ENCODE data around the gene DCPS.
A peak's percentile ranks its signal among the peaks of the same experiment; 100 is the strongest.
"Not testable (repeated sequence)": the region's sequence is repeated elsewhere in the genome, so short reads cannot be mapped to it uniquely, and the experiment has no call there.

Gene DCPS, protein sequence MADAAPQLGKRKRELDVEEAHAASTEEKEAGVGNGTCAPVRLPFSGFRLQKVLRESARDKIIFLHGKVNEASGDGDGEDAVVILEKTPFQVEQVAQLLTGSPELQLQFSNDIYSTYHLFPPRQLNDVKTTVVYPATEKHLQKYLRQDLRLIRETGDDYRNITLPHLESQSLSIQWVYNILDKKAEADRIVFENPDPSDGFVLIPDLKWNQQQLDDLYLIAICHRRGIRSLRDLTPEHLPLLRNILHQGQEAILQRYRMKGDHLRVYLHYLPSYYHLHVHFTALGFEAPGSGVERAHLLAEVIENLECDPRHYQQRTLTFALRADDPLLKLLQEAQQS

DNA sequence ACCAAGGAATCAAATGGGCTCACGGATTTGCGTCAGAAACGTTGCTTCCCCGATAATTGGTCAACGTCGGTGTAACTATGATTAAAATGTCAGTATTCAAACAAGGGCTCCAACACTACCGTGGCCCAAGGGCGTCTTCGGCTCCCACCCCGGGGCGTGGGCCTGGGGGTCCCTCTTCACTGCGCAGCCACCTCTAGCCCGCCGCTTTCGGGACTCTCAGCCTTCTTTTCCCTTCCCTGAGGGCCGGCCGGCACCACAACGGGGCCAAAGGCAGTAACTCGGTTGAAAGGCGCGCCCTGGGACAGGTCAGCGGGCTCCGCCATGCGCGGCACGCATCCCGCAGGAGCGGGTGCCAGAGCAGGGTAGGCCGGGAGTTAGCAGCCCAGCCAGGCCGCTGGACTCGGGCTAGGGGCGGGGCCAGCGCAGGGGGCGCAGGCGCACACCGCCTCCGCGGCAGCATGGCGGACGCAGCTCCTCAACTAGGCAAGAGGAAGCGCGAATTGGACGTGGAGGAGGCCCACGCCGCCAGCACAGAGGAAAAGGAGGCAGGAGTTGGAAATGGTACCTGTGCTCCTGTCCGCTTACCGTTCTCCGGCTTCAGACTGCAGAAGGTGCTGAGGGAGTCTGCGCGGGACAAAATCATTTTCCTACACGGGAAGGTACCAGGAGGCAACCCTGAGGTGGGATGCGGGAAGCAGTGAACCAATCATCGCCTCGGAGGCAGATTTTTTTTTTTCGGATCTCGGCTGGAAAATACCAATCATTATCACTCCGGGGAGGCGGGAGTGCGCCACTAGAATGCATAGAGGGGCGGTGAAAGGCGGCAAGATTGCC, at the start of gene DCPS:
Gene DCPS (plus strand): TSS at position 438 of the 834 bp plus-strand sequence. CDS start 21 bp downstream, at position 459.
- peak; percentile 93 for DNase-seq

GRCh38 chr11:126254819-126255218, 49.0 kb upstream of the DCPS start:
- DNase-seq = no peak

DNA sequence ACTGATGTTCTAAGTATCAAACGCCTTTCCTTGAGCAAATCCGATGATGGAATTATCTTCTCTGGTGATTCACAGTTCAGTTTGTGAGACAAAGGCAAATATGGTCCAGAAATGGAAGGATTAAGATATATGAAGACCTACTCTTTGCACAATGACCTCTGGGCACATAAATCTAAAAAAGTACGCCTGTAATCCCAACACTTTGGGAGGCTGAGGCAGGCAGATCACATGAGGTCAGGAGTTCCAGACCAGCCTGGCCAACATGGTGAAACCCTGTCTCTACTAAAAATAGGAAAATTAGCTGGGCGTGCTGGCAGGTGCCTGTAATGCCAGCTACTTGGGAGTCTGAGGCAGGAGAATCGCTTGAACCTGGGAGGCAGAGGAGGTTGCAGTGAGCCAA, 48.4 kb upstream of the DCPS start:
- DNase-seq = not testable (repeated sequence)

GRCh38 chr11:126256216-126256615, 47.6 kb upstream of the DCPS start:
- DNase-seq = no peak

DNA sequence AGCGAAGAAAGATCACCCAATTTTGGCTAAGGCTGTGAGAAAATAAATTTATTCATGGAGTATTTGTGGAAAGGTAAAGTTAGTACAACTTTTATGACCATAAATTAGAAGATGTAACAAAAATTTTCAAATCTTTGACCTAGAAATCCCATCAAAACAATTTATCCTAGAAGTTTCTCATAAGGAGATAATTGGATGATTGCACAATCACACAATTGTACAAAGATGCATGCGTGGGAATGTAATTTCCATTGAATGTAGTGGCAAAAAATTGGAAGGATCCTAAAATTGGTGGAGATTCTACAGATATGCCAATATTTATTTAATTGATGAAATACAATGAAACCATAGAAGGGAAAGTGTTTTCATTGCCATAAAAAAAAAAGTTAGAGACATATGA, 46.7 kb upstream of the DCPS start:
- DNase-seq = no peak

GRCh38 chr11:126257764-126258163, 46.1 kb upstream of the DCPS start:
- no peak for DNase-seq

- no peak for DNase-seq
These were observed 41.6 kb upstream of the DCPS start for GRCh38 chr11:126262216-126262615.

DNA sequence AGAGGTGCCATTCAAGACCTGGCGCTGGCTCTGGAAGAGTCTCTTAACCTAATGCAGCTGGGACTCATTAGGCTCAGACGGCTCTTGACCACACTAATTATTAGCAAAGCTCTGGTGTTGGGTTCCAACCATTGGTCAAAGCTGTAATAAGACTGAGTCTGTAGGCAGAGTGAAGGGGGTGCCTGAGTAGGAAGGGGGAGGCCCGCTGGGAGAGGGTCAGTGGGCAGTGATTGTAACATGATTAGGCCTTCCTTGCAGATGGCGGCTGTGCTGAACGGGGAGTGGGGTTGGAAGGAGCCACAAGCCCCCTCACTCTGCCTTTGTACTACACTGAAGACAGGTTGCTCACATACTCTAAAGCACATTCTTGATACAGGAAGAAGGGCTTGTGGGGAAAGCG, 40.4 kb upstream of the DCPS start:
- no peak for DNase-seq

DNA sequence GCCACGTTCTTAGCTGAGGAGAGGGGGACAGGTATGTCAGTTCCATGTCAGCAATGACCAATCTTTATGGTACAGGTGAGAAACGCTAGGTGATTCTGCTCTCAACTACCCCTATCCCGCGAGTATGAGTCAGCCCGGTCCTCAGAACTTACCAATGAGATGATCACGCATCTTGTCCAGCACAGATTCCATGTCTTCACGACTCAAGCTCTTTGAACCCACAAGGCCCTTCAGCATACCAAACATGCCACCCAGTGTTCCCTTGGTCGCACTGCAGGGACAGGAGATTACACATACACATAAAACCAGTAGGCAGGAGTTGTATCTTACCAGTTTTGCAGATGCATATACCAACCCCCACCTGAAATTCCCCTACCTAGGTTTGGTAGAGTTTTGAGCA, 38.0 kb upstream of the DCPS start:
- DNase-seq = no peak

- no peak for DNase-seq
These were observed 36.2 kb upstream of the DCPS start for GRCh38 chr11:126267650-126268049.

- DNase-seq = no peak
These were observed 35.5 kb upstream of the DCPS start for GRCh38 chr11:126268361-126268707.

DNA sequence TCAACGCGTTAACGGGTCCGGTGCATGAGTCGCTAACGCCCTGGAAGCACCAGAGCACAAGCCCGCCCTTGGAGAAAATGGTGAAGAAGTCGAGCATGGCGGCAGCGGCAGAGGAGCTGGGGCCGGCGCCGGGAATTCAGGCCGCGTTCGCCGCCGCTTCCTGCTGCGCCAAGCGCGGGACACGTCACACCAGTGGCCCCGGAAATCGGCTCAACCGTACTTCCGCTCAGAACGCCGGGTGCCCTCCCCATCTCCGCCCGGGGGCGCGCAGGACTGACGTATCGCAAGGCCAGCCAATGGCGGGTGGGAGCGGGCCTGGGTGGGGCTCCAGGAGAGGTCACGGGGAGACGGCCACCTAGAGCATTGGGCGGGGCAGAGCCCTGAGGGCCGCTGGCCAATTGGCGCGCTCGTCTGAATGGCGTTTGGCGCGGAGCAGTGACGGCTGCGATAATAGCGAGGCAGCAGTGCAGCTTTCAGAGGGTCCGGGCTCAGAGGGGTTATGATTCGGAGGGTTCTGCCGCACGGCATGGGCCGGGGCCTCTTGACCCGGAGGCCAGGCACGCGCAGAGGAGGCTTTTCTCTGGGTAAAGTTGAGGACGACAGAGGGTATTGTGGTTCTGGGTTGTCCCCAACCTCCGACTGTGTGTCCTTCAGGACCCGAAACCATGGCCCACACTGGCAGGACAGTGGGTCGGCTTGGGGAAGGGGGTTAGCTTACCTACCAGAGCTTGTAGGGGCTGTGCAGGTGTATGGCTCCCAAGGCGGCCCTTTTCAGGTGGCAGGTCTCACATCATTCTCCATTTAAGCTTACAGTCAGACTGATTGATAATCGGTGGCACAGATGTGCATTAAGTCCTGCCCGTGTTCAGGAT, 34.9 kb upstream of the DCPS start, which contains the start of the genes FOXRED1 and SRPRA:
Gene FOXRED1 (plus strand): TSS at position 447 of the 872 bp plus-strand sequence. CDS start 53 bp downstream, at position 500.
Gene SRPRA (minus strand): TSS at position 188 of the 872 bp plus-strand sequence. CDS start 91 bp downstream, at position 97.
- DNase-seq = peak; percentile 100

- DNase-seq = no peak
These were observed 26.5 kb upstream of the DCPS start for GRCh38 chr11:126277322-126277721.

DNA sequence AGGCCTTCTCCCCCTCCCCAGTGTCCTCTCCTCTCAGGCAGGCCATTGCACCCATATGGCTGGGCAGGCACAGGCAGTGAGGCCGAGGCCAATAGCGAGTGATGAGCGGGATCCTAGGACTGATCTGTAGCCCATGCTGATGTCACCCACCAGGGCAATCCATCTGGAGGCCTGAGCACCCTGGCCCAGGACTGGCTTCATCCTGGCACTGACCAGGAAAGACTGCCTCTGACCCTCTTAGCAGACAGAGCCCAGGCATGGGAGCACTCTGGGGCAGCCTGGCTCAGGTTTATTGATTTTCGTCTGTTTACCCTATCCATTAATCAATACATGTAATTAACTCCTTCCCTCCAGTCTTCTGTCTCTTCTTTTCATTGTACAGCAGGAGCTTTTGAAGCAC, 26.1 kb upstream of the DCPS start:
- no peak for DNase-seq

GRCh38 chr11:126279191-126279590, 24.7 kb upstream of the DCPS start:
- DNase-seq = no peak

DNA sequence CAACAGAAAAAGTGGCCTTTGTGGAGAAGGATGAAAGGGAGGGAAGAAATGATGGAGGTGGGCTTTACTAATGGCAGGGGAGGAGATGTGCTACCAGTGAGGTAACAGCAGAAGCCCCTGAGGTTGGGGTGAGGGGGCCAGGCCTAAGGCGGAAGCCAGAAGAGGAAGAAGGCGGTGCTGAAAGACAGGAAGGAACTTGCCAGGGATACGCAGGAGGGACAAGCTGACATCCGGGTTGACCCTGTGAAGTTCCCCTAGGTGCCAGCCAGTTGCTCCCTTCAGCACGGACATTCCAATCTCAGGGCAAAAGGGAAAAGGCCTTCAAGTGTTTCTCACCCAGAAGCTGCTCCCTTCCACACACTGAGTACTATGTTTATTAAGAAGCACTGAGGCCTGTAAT, 23.3 kb upstream of the DCPS start:
- DNase-seq = no peak

- no peak for DNase-seq
These were observed 22.6 kb upstream of the DCPS start for GRCh38 chr11:126281245-126281644.

DNA sequence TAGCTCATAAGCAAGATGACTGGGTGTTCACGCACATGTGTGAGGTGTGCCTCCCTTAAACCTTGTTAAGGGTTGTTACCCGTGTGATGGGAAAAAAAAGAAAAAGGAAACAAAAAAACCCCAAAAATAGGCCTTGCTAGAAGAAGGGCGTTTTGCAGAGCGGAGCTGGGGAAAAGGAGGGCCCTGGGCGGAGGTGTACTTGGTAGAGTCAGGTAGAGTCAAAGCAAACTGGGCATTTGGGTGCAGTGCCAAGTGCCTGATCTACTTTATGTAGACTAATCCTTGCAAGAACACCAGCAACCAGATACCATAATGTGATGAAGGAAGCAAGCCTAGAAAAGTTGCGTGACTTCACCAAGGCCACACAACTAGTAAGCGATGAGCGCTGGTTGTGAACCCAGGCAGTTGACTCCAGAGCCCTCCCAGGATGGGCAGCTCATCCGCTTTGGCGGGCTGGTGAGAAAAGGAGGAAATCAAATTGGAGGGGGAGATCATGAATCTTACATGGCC, 22.1 kb upstream of the DCPS start:
- no peak for DNase-seq

- DNase-seq = peak; percentile 34
These were observed 21.5 kb upstream of the DCPS start for GRCh38 chr11:126282361-126282735.

DNA sequence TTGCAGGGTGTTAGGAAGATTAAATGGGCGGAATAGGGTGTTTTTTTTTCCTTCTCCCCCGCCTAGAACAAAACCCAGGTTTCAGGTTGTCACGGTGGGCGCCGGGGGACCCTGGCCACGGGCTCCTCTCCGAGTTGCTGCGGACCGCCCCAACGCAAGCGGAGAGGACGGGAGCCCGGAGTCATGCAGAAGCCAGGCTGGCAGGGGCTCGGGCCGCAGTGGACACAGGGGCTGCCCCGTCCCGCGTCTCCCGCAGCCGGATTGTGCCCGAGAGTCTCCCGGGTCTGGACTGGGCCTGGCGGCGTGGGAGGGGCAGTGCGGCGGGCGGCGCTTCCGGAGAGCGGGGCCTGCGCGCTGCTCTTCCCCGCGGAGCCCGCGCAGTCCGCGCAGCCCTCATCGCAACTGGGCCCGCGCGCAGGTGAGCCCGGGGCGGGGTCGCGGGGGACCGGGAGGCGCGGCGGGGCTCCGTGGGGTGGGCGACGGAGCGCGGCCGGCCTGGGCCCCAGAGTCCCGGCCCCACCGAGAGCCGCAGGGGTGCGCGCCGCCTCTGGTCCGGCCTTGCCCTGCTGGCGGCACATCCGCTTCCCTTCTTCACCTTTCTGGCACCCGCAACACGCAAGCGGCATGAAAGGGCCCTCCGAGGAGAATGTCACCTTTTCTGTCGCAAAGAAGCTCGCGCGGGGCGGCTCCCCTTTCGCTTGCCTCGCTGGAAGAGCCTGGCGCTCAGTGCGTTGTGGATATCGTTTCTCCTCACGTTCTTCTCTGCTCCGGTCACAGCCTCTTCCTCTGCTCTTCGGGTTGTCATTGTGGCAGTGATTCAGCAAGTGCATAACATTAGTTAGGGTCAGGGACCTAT, 20.9 kb upstream of the DCPS start, which contains the start of gene TIRAP:
Gene TIRAP (plus strand): TSS at position 358 of the 856 bp plus-strand sequence. CDS start 7,802 bp downstream, outside the sequence.
- DNase-seq = peak; percentile 60

- peak; percentile 91 for DNase-seq
These were observed 19.0 kb upstream of the DCPS start for GRCh38 chr11:126284829-126285228.

- DNase-seq = no peak
These were observed 15.6 kb upstream of the DCPS start for GRCh38 chr11:126288237-126288636.
